HL-60 (cell line): ENCODE data around the gene TMEM131L.

Source experiments
- DNase-seq, 2 experiments: peaks; one replicate each; pipeline ENCODE4 v3.0.0-alpha.2; 2010 to 2020; ENCODE audit warnings: low read depth in 1 of 2, low spot score in 1 of 2
- H3K27ac ChIP-seq: fragments of 250-450 bp; sonication (Bioruptor Pico); replicated peaks from 2 replicates; pipeline ENCODE4 v1.5.1; 2020; ENCODE audit warnings: mild to moderate bottlenecking, moderate library complexity
- H3K27me3 ChIP-seq: fragments of 250-450 bp; sonication (Bioruptor Pico); 2 replicates; pipeline ENCODE4 v1.5.1; 2021; ENCODE audit warnings: mild to moderate bottlenecking, moderate library complexity; ENCODE audit not compliant: insufficient read depth, poor library complexity, severe bottlenecking
- H3K4me3 ChIP-seq: replicated peaks from 2 replicates; pipeline ENCODE4 v1.5.1; 2011; ENCODE audit warnings: mild to moderate bottlenecking, control low read depth, low read length; ENCODE audit not compliant: insufficient read depth
- GABPA ChIP-seq: IDR thresholded peaks from 2 replicates; pipeline ENCODE4 v1.6.1; 2012; ENCODE audit warnings: low read depth
- POLR2AphosphoS5 ChIP-seq: IDR thresholded peaks from 2 replicates; pipeline ENCODE4 v1.6.1; 2012; ENCODE audit warnings: low read depth
- REST ChIP-seq: IDR thresholded peaks from 2 replicates; pipeline ENCODE4 v1.6.1; 2012; ENCODE audit warnings: low read depth; ENCODE audit not compliant: insufficient replicate concordance
- SPI1 ChIP-seq: IDR thresholded peaks from 2 replicates; pipeline ENCODE4 v1.6.1; 2012; ENCODE audit warnings: low read depth, mild to moderate bottlenecking, borderline replicate concordance
- TF ChIP-seq, protein P1 (sequence below): IDR thresholded peaks from one replicate; pipeline ENCODE4 v1.5.1; 2011; ENCODE audit warnings: low read length, control low read depth, inconsistent platforms; ENCODE audit not compliant: insufficient read depth

The TMEM131L gene

DNA sequence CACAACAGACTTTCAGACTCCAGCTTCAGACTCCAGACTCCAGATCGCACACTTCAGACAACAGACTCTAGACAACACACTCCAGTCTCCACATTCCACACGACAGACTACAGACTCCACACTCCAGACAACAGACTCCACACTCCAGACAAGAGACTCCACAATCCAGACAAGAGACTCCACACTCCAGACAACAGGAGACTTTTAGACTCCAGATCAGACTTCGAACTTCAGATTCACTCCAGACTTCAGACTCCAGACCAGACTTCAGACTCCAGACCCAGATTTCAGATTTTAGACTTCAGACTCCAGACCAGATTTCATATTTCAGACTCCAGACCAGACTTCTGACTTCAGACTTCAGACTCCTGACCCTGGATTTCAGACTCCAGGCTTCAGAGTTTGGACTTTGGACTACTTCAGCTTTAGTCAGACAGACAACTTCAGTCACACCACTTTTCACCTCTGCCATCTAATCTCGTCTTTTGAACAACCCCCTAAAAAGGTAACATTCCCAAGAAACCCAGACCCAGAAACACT lies 188.9 kb downstream of the TMEM131L start:
- DNase-seq, result no peak
- Histone ChIP-seq H3K4me3 (no peak overlapping the region), H3K27ac (no peak overlapping the region), H3K27me3 (no peaks in the 10 kb centered on the region)
- TF ChIP-seq GABPA (no peak), REST (no peak), SPI1 (no peak), POLR2AphosphoS5 (no peak)
- TF ChIP-seq, protein P1, sequence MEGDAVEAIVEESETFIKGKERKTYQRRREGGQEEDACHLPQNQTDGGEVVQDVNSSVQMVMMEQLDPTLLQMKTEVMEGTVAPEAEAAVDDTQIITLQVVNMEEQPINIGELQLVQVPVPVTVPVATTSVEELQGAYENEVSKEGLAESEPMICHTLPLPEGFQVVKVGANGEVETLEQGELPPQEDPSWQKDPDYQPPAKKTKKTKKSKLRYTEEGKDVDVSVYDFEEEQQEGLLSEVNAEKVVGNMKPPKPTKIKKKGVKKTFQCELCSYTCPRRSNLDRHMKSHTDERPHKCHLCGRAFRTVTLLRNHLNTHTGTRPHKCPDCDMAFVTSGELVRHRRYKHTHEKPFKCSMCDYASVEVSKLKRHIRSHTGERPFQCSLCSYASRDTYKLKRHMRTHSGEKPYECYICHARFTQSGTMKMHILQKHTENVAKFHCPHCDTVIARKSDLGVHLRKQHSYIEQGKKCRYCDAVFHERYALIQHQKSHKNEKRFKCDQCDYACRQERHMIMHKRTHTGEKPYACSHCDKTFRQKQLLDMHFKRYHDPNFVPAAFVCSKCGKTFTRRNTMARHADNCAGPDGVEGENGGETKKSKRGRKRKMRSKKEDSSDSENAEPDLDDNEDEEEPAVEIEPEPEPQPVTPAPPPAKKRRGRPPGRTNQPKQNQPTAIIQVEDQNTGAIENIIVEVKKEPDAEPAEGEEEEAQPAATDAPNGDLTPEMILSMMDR, result no peak

GRCh38 chr4:153655928-153656327 lies 189.8 kb downstream of the TMEM131L start:
- peak; percentile 47 to 77 for DNase-seq
- Histone ChIP-seq H3K27me3 (no peaks in the 10 kb centered on the region), H3K4me3 (no peak overlapping the region), H3K27ac (peak overlapping the region; percentile 20)
- TF ChIP-seq GABPA (no peak), SPI1 (no peak), REST (no peak), POLR2AphosphoS5 (no peak)
- TF ChIP-seq, protein P1, result no peak

GRCh38 chr4:153661215-153661822 lies 195.2 kb downstream of the TMEM131L start:
- TF ChIP-seq, protein P1, result no peak
- TF ChIP-seq GABPA (peak; percentile 57; the same call in 1 of the 2 replicates), POLR2AphosphoS5 (peak; percentile 82; the same call in 1 of the 2 replicates), REST (no peak), SPI1 (peak; percentile 82)
- H3K27me3 ChIP-seq, result no peaks in the 10 kb centered on the region
- no peak overlapping the region for H3K4me3 ChIP-seq
- peak; percentile 85 to 88 for DNase-seq
- H3K27ac ChIP-seq, result peak overlapping the region; percentile 68
